B cell (primary cell): ENCODE measurements around the gene UNCX. TPM values are rescaled to one million over a fixed set of nuclear protein-coding genes. Genes with fewer than 3 reads are reported as not detected.

Experiments
- ATAC-seq: fragments of 200-7000 bp; cut with Tn5 transposase; one replicate; pipeline ENCODE4 v1.10.0; 2021; ENCODE audit warnings: low read depth, mild to moderate bottlenecking, moderate number of reproducible peaks, moderate library complexity
- CTCF ChIA-PET: fragments of 350-600 bp; sonication (Branson Sonifier 250); formaldehyde crosslinking; loops from one replicate; lab custom pipeline; 2021; ENCODE audit warnings: antibody characterized with exemption, inconsistent platforms; lab: Charles Lee
- POLR2A ChIA-PET: fragments of 350-600 bp; sonication (Branson Sonifier 250); formaldehyde crosslinking; loops from one replicate; lab custom pipeline; 2021; ENCODE audit warnings: antibody characterized with exemption; lab: Charles Lee
- DNase-seq: peaks from one replicate; pipeline ENCODE4 v3.0.0; 2013
- H2AFZ ChIP-seq: 2 replicates; pipeline ENCODE4 v1.6.1; 2012; ENCODE audit warnings: mild to moderate bottlenecking, low read depth, low read length; ENCODE audit not compliant: insufficient read depth, poor library complexity, severe bottlenecking
- H3K27ac ChIP-seq, 2 donors: 1 replicate in 1 of 2; 2 replicates in 1 of 2; pipeline ENCODE4 v1.5.1; 2012 to 2013; ENCODE audit warnings: low read length in 2 of 2, mild to moderate bottlenecking in 2 of 2, moderate library complexity in 1 of 2
- H3K27me3 ChIP-seq, 4 experiments: fragments of 200-600 bp in 1 of 4; sonication (generic) in 1 of 4; replicated peaks in 1 of 4; 1 replicate in 2 of 4; 2 replicates in 2 of 4; pipeline versions ENCODE4 v1.6.1 to v1.7.0; 2013 to 2016; ENCODE audit warnings: low read length in 3 of 4, mild to moderate bottlenecking in 2 of 4, mixed read lengths in 1 of 4, moderate library complexity in 1 of 4; ENCODE audit not compliant: insufficient read depth in 4 of 4, control insufficient read depth in 3 of 4; ENCODE audit errors: control extremely low read depth in 1 of 4
- H3K36me3 ChIP-seq, 2 experiments: replicated peaks in 1 of 2; 1 replicate in 1 of 2; 2 replicates in 1 of 2; pipeline versions ENCODE4 v1.6.1 to v1.7.1; 2013; ENCODE audit warnings: low read length in 1 of 2; ENCODE audit not compliant: insufficient read depth in 2 of 2, control insufficient read depth in 1 of 2; ENCODE audit errors: control extremely low read depth in 1 of 2, extremely low read depth in 1 of 2
- H3K4me1 ChIP-seq, 2 donors: fragments of 200-600 bp in 1 of 2; sonication (generic) in 1 of 2; 1 replicate in 1 of 2; 2 replicates in 1 of 2; pipeline versions ENCODE4 v1.5.1 to v1.6.1; 2013 to 2017; ENCODE audit warnings: low read length in 2 of 2; ENCODE audit not compliant: control insufficient read depth in 2 of 2, insufficient read depth in 2 of 2
- H3K4me2 ChIP-seq: replicated peaks from 2 replicates; pipeline ENCODE3; 2012; ENCODE audit warnings: mild to moderate bottlenecking, low read depth, low read length; ENCODE audit not compliant: poor library complexity, severe bottlenecking
- H3K4me3 ChIP-seq, 5 experiments: fragments of 200-600 bp in 1 of 5; sonication (generic) in 1 of 5; 1 replicate in 3 of 5; 2 replicates in 2 of 5; pipeline versions ENCODE4 v1.5.1 to v1.7.0; 2011 to 2016; ENCODE audit warnings: low read length in 4 of 5, mild to moderate bottlenecking in 4 of 5, low read depth in 2 of 5, control low read depth in 1 of 5, moderate library complexity in 1 of 5; ENCODE audit not compliant: insufficient read depth in 1 of 5; ENCODE audit errors: control extremely low read depth in 1 of 5, extremely low read depth in 1 of 5
- H3K79me2 ChIP-seq: fragments of 200-600 bp; sonication (generic); one replicate; pipeline ENCODE4 v1.6.0; 2016; ENCODE audit warnings: low read length; ENCODE audit not compliant: control insufficient read depth, insufficient read depth
- H3K9ac ChIP-seq: fragments of 200-600 bp; sonication (generic); 2 replicates; pipeline ENCODE4 v1.6.1; 2017; ENCODE audit warnings: mild to moderate bottlenecking, low read length, moderate library complexity
- H3K9me3 ChIP-seq, 3 donors: one replicate each; pipeline versions ENCODE4 v1.6.1 to v1.7.1; 2013; ENCODE audit warnings: low read length in 2 of 3; ENCODE audit not compliant: control insufficient read depth in 2 of 3, insufficient read depth in 1 of 3; ENCODE audit errors: control extremely low read depth in 1 of 3
- H4K20me1 ChIP-seq: 2 replicates; pipeline ENCODE4 v1.6.0; 2012; ENCODE audit warnings: mild to moderate bottlenecking, low read length; ENCODE audit not compliant: insufficient read depth, control insufficient read depth, poor library complexity, severe bottlenecking
- H3K27ac Mint-ChIP-seq: one replicate; pipeline ENCODE4 v1.8.0; 2021; ENCODE audit warnings: mixed read lengths
- H3K27me3 Mint-ChIP-seq: one replicate; pipeline ENCODE4 v1.8.0; 2021; ENCODE audit warnings: mixed read lengths
- H3K4me1 Mint-ChIP-seq: one replicate; pipeline ENCODE4 v1.8.0; 2021; ENCODE audit warnings: mixed read lengths
- H3K4me3 Mint-ChIP-seq: one replicate; pipeline ENCODE4 v1.8.0; 2021; ENCODE audit warnings: mixed read lengths
- H3K9me3 Mint-ChIP-seq: one replicate; pipeline ENCODE4 v1.8.0; 2022; ENCODE audit warnings: mixed read lengths; ENCODE audit not compliant: insufficient read depth
- EZH2 ChIP-seq: IDR thresholded peaks from 2 replicates; pipeline ENCODE4 v1.6.1; 2012; ENCODE audit warnings: borderline replicate concordance, low read depth, mild to moderate bottlenecking, moderate library complexity, low read length; ENCODE audit not compliant: insufficient read depth, poor library complexity, severe bottlenecking
- WGBS: methylation state at CpG from one replicate; pipeline ENCODE4 v1.1.5; 2013; ENCODE audit warnings: missing lambda C conversion rate; ENCODE audit not compliant: insufficient coverage; 5-methylcytosine and 5-hydroxymethylcytosine counted together
- intact Hi-C: fragments of 100-400 bp; cut with micrococcal nuclease; formaldehyde crosslinking; loops from one replicate; pipeline ENCODE4 v1.10.0; 2022
- polyA plus RNA-seq: library from polyadenylated mRNA; depleted of rRNA; stranded (reverse); fragments of >200 nt; gene quantifications from 2 replicates; pipeline ENCODE4 v1.2.3, GENCODE V29; 2012
- total RNA-seq, 2 donors: library from RNA; stranded (reverse); fragments of 120-200 nt in 1 of 2; gene quantifications; 1 replicate in 1 of 2; 2 replicates in 1 of 2; pipeline versions ENCODE4 v1.2.3 to v1.2.4, GENCODE V29; 2013 to 2022
- TF ChIP-seq, protein P1 (sequence below): fragments of 200-600 bp; IDR thresholded peaks from one replicate; pipeline ENCODE4 v1.8.0; 2022; ENCODE audit warnings: antibody characterized with exemption, mild to moderate bottlenecking

The UNCX gene
- total and polyA plus RNA-seq, 2 donors (not counting 1 experiment from before 2014, with no cell fraction given): not detected

DNA sequence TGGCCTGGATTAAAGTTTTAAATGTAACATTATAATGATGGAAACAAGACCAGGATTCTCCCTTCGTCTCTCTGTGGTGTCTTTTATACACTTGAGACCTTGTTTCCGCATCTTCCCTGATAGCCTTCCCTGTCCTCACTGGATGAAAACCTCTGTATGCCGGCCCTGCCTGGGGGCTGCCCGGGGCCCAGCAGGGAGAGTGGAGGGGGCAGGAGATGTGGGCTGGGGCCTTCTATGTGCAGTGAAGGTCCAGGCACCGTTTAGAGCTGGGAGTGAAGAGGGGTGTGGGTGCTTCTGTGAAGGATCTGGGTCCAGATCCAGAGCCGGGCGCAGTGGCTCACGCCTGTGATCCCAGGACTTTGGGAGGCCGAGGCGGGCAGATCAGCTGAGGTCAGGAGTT is 50.7 kb downstream of the UNCX start:
- CTCF ChIA-PET: no interaction called here

GRCh38 chr7:1283941-1284742 is 51.5 kb downstream of the UNCX start:
- Histone ChIP-seq H3K27me3 (peaks cover 0 to 2% (median 0%) of the 10 kb centered on the region in 4 experiments), H3K79me2 (no peaks in the 10 kb centered on the region), H4K20me1 (no peaks in the 10 kb centered on the region), H3K4me3 (no peak overlapping the region), H3K4me2 (no peak overlapping the region), H3K9ac (no peak overlapping the region), H3K9me3 (peaks cover 0 to 12% (median 0%) of the 10 kb centered on the region in 3 donors), H3K27ac (no peak overlapping the region), H3K4me1 (no peaks in the 10 kb centered on the region), H3K36me3 (no peaks in the 10 kb centered on the region), H2AFZ (no peak overlapping the region)
- H3K4me3 Mint-ChIP-seq: no peak overlapping the region
- POLR2A ChIA-PET: no interaction called here
- WGBS: 78% methylated on average over 19 of the region's 19 CpGs
- TF ChIP-seq, protein P1, sequence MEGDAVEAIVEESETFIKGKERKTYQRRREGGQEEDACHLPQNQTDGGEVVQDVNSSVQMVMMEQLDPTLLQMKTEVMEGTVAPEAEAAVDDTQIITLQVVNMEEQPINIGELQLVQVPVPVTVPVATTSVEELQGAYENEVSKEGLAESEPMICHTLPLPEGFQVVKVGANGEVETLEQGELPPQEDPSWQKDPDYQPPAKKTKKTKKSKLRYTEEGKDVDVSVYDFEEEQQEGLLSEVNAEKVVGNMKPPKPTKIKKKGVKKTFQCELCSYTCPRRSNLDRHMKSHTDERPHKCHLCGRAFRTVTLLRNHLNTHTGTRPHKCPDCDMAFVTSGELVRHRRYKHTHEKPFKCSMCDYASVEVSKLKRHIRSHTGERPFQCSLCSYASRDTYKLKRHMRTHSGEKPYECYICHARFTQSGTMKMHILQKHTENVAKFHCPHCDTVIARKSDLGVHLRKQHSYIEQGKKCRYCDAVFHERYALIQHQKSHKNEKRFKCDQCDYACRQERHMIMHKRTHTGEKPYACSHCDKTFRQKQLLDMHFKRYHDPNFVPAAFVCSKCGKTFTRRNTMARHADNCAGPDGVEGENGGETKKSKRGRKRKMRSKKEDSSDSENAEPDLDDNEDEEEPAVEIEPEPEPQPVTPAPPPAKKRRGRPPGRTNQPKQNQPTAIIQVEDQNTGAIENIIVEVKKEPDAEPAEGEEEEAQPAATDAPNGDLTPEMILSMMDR: no peak
- no peak for TF ChIP-seq EZH2
- H3K27ac Mint-ChIP-seq: no peak overlapping the region
- CTCF ChIA-PET: no interaction called here
- no peak for ATAC-seq
- no peak for DNase-seq
- no peaks in the 10 kb centered on the region for H3K9me3 Mint-ChIP-seq
- no peaks in the 10 kb centered on the region for H3K27me3 Mint-ChIP-seq
- intact Hi-C loops: no loop called here
- H3K4me1 Mint-ChIP-seq: no peaks in the 10 kb centered on the region

More for the DNA sequence above, 50.7 kb downstream of the UNCX start:
- 95% methylated on average over 4 of the region's 10 CpGs for WGBS
- no peak overlapping the region for H3K4me3 ChIP-seq
- DNase-seq: no peak
- H3K36me3 ChIP-seq: no peaks in the 10 kb centered on the region
- H3K27me3 ChIP-seq: peaks cover 0 to 2% (median 0%) of the 10 kb centered on the region in 4 experiments
- no peak for ATAC-seq
- H4K20me1 ChIP-seq: no peaks in the 10 kb centered on the region
- H3K27ac Mint-ChIP-seq: no peak overlapping the region
- no peaks in the 10 kb centered on the region for H3K4me1 ChIP-seq
- no peak overlapping the region for H2AFZ ChIP-seq
- H3K9ac ChIP-seq: no peak overlapping the region
- H3K27ac ChIP-seq: no peak overlapping the region
- no peaks in the 10 kb centered on the region for H3K79me2 ChIP-seq
- H3K9me3 ChIP-seq: peaks cover 0 to 14% (median 0%) of the 10 kb centered on the region in 3 donors
- no peaks in the 10 kb centered on the region for H3K27me3 Mint-ChIP-seq
- no peak overlapping the region for H3K4me2 ChIP-seq
- H3K4me3 Mint-ChIP-seq: no peak overlapping the region
- no peaks in the 10 kb centered on the region for H3K4me1 Mint-ChIP-seq
- TF ChIP-seq, protein P1: no peak
- TF ChIP-seq EZH2: no peak
- POLR2A ChIA-PET: no interaction called here
- intact Hi-C loops: no loop called here
- peaks cover 3% of the 10 kb centered on the region for H3K9me3 Mint-ChIP-seq
